Smooth muscle cell (in vitro differentiated cells): ENCODE data around the gene CYSTM1. TPM values are rescaled to one million over a fixed set of nuclear protein-coding genes. Genes with fewer than 3 reads are reported as not detected.
A peak's percentile ranks its signal among the peaks of the same experiment; 100 is the strongest.

Experiments used
- DNase-seq: peaks from one replicate; lab custom pipeline; 2025; ENCODE audit not compliant: unreplicated experiment; lab: John Stamatoyannopoulos, UW
- H2AFZ ChIP-seq: fragments of 200-600 bp; sonication (generic); 2 replicates; pipeline ENCODE4 v1.6.0; 2016; ENCODE audit warnings: antibody characterized with exemption, low read depth, mild to moderate bottlenecking
- H3F3A ChIP-seq: fragments of 200-600 bp; sonication (generic); 2 replicates; pipeline ENCODE4 v1.6.0; 2017; ENCODE audit warnings: antibody characterized with exemption, low read depth
- H3K27ac ChIP-seq: fragments of 200-600 bp; sonication (generic); 2 replicates; pipeline ENCODE4 v1.5.1; 2016; ENCODE audit warnings: low read depth, mild to moderate bottlenecking
- H3K27me3 ChIP-seq: fragments of 200-600 bp; sonication (generic); 2 replicates; pipeline ENCODE4 v1.6.1; 2016; ENCODE audit warnings: low read depth, mild to moderate bottlenecking
- H3K36me3 ChIP-seq: fragments of 200-600 bp; sonication (generic); 2 replicates; pipeline ENCODE4 v1.5.1; 2016; ENCODE audit warnings: low read depth
- H3K4me1 ChIP-seq: fragments of 200-600 bp; sonication (generic); 2 replicates; pipeline ENCODE4 v1.5.1; 2016; ENCODE audit warnings: low read depth
- H3K4me2 ChIP-seq: fragments of 200-600 bp; sonication (generic); 2 replicates; pipeline ENCODE4 v1.6.0; 2016; ENCODE audit warnings: mild to moderate bottlenecking
- H3K4me3 ChIP-seq: fragments of 200-600 bp; sonication (generic); 2 replicates; pipeline ENCODE4 v1.5.1; 2016; ENCODE audit warnings: mild to moderate bottlenecking
- H3K79me2 ChIP-seq: fragments of 200-600 bp; sonication (generic); 2 replicates; pipeline ENCODE4 v1.6.0; 2016; ENCODE audit warnings: low read depth, mild to moderate bottlenecking
- H3K9ac ChIP-seq: fragments of 200-600 bp; sonication (generic); 2 replicates; pipeline ENCODE4 v1.6.0; 2016; ENCODE audit warnings: low read depth
- H3K9me3 ChIP-seq: fragments of 200-600 bp; sonication (generic); replicated peaks from 2 replicates; pipeline ENCODE4 v1.5.1; 2016; ENCODE audit warnings: low read depth
- H4K20me1 ChIP-seq: fragments of 200-600 bp; sonication (generic); 2 replicates; pipeline ENCODE4 v1.6.0; 2016; ENCODE audit warnings: low read depth
- WGBS: methylation state at CpG from one replicate; pipeline ENCODE4 v1.1.7; 2016; ENCODE audit warnings: low lambda C conversion rate; 5-methylcytosine and 5-hydroxymethylcytosine counted together
- polyA plus RNA-seq: library from polyadenylated mRNA; unstranded; fragments of >200 nt; fragmentation: Nextera tagmentation; extraction: Ambion mirVana; gene quantifications from 2 replicates; pipeline ENCODE4 v1.2.1, GENCODE V29; 2016
- total RNA-seq: library from RNA; depleted of rRNA; stranded (reverse); fragments of >200 nt; gene quantifications from 2 replicates; pipeline ENCODE4 v1.2.3, GENCODE V29; 2014
- TF ChIP-seq, protein P1 (sequence below): fragments of 200-600 bp; sonication (generic); IDR thresholded peaks from 2 replicates; pipeline ENCODE4 v1.5.1; 2017; ENCODE audit warnings: borderline replicate concordance, mild to moderate bottlenecking, antibody characterized with exemption; ENCODE audit not compliant: insufficient read depth, poor library complexity, severe bottlenecking

CYSTM1 gene
- total and polyA plus RNA-seq, 2 experiments from 2014 or later: 23.5 to 45.6 TPM

DNA sequence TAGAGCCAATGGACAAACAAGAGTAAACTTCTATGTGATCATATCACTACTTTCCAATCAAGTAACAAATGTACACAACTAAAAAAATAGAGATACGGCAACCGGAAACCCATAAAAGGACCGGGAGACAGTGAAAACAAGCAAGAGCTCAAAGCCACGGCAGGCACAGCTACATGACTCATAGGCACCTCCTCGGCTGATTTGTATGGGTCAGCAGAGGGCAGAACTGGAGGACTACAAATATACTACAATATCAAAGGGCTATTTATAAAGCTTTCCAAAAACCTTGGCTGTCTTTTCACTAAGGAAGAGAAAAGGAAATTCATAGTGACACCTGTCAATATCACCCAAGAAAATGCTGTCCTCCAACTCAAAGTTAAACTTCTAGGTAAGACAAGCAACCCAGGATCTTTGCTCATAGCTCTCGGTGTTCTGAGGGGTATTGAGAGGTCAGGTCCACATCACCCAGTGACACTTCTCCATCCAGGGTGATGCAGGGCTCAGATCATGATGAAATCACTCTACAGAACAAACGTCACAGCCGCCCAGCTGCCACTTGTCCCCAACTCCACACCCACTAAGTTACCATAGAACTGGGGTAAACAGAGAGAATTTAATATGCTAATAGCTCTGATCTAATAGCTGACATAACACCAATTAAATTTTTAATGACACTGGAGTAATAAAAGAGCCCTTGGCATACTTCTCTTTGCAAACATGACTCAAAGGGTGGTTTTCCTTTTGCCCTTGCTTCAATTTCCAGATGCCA, 86.6 kb downstream of the CYSTM1 start:
- Histone ChIP-seq H3K9ac (peak overlapping the region; percentile 44), H3K4me2 (peak overlapping the region; percentile 81), H2AFZ (no peak overlapping the region), H4K20me1 (peaks cover 38% of the 10 kb centered on the region), H3K27ac (peak overlapping the region; percentile 86), H3F3A (peaks cover 5% of the 10 kb centered on the region), H3K27me3 (no peaks in the 10 kb centered on the region), H3K36me3 (no peaks in the 10 kb centered on the region), H3K4me1 (peaks cover 15% of the 10 kb centered on the region), H3K79me2 (peaks cover 67% of the 10 kb centered on the region), H3K9me3 (no peaks in the 10 kb centered on the region), H3K4me3 (no peak overlapping the region)
- DNase-seq: no peak
- TF ChIP-seq, protein P1, sequence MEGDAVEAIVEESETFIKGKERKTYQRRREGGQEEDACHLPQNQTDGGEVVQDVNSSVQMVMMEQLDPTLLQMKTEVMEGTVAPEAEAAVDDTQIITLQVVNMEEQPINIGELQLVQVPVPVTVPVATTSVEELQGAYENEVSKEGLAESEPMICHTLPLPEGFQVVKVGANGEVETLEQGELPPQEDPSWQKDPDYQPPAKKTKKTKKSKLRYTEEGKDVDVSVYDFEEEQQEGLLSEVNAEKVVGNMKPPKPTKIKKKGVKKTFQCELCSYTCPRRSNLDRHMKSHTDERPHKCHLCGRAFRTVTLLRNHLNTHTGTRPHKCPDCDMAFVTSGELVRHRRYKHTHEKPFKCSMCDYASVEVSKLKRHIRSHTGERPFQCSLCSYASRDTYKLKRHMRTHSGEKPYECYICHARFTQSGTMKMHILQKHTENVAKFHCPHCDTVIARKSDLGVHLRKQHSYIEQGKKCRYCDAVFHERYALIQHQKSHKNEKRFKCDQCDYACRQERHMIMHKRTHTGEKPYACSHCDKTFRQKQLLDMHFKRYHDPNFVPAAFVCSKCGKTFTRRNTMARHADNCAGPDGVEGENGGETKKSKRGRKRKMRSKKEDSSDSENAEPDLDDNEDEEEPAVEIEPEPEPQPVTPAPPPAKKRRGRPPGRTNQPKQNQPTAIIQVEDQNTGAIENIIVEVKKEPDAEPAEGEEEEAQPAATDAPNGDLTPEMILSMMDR: no peak
- WGBS: 24% methylated on average over 8 of the region's 8 CpGs

DNA sequence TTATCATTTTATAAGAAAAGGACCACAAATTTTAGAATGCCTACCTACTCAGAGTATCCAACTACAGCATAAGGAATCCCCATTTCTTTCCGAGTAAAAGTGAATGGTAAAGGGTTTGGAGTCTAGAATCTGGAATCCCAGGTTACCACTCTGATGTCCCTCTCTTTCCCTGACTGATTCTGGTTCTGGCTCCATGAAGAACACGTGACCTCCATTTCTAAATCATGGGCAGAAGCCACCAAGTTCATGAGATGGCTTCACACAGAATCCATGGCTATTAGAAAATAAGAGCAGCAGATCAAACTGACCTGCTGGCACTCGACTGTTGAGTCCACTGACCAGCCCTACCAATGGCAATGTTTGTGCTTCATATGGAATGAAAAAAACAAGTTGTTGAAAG, 87.2 kb downstream of the CYSTM1 start:
- Histone ChIP-seq H3K27me3 (no peaks in the 10 kb centered on the region), H3K4me2 (no peak overlapping the region), H2AFZ (no peak overlapping the region), H3K9ac (no peak overlapping the region), H3F3A (peaks cover 6% of the 10 kb centered on the region), H3K36me3 (no peaks in the 10 kb centered on the region), H3K4me1 (peaks cover 21% of the 10 kb centered on the region), H3K27ac (peak overlapping the region; percentile 86), H4K20me1 (peaks cover 44% of the 10 kb centered on the region), H3K79me2 (peaks cover 67% of the 10 kb centered on the region), H3K4me3 (no peak overlapping the region), H3K9me3 (no peaks in the 10 kb centered on the region)
- no peak for DNase-seq
- 86% methylated on average over 3 of the region's 3 CpGs for WGBS
- TF ChIP-seq, protein P1: no peak

DNA sequence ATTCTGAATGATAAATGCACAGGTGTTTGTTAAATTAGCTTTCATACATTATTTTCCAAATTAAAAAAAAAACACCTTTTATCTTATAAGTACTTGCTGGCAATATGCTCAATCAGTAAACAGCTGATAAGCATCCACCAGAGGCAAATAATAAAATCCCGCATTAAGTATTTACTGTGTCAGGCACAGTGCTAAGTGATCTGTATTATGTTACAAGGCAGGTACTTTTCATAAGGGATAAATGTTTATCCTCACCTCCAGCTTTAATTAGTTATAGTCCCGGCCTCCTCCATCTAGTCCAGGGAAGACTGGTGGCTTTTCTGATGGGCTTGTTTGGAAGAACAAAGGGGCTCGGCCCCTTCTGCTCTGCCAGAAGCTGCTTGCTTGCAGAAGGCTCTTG, 87.9 kb downstream of the CYSTM1 start:
- Histone ChIP-seq H3K79me2 (peaks cover 69% of the 10 kb centered on the region), H3K9ac (no peak overlapping the region), H3K9me3 (no peaks in the 10 kb centered on the region), H3K27ac (no peak overlapping the region), H3K27me3 (no peaks in the 10 kb centered on the region), H3K4me2 (no peak overlapping the region), H4K20me1 (peaks cover 50% of the 10 kb centered on the region), H3K36me3 (no peaks in the 10 kb centered on the region), H3K4me1 (peaks cover 22% of the 10 kb centered on the region), H3K4me3 (no peak overlapping the region), H2AFZ (no peak overlapping the region), H3F3A (peaks cover 9% of the 10 kb centered on the region)
- 78% methylated on average over 3 of the region's 3 CpGs for WGBS
- no peak for DNase-seq
- TF ChIP-seq, protein P1: no peak

DNA sequence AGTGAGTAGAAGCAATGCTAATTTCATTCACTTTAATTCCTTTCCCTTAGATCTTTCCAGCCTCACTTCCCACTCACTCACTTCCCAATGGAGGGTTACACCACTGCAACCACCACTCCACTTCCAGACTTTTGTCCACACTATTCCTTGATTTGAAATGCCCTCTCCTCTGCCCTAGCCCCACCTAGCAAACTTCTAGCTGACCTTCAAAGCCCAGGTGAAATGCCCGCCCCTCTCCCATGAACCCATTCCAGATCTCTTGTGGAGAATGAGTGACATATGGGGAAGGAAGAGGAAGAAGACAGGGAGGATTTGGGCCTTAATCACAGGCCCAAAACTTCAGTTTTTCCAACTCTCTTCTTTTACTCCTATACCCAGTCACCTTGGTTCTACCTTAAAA, 90.9 kb downstream of the CYSTM1 start:
- H3K4me3 ChIP-seq: no peak overlapping the region
- DNase-seq: no peak
- peaks cover 24% of the 10 kb centered on the region for H3K4me1 ChIP-seq
- no peak overlapping the region for H3K27ac ChIP-seq
- no peaks in the 10 kb centered on the region for H3K27me3 ChIP-seq
- peaks cover 4% of the 10 kb centered on the region for H3F3A ChIP-seq
- no peak overlapping the region for H2AFZ ChIP-seq
- H3K4me2 ChIP-seq: no peak overlapping the region
- H3K9ac ChIP-seq: no peak overlapping the region
- peaks cover 65% of the 10 kb centered on the region for H4K20me1 ChIP-seq
- H3K36me3 ChIP-seq: no peaks in the 10 kb centered on the region
- WGBS: 90% methylated on average over 1 of the region's 1 CpG
- TF ChIP-seq, protein P1: no peak
- peaks cover 76% of the 10 kb centered on the region for H3K79me2 ChIP-seq
- no peaks in the 10 kb centered on the region for H3K9me3 ChIP-seq
